ENCODE data around the gene CACNA1B. TPM values are rescaled to one million over a fixed set of nuclear protein-coding genes. Genes with fewer than 3 reads are reported as not detected.

CACNA1B gene
- polyA plus RNA-seq, 1 of the 3 experiments (the other 2 are of a cell fraction) = 0.03 TPM

GRCh38 chr9:137828527-137829259, 48.9 kb upstream of the CACNA1B start:
- Histone ChIP-seq H3K9me3 (no peaks in the 10 kb centered on the region), H3K9ac (no peak overlapping the region), H4K20me1 (ENCODE audit: insufficient read depth) (peaks cover 24% of the 10 kb centered on the region; the same call in 1 of the 2 replicates), H3K79me2 (ENCODE audit: insufficient read depth) (peaks cover 8% of the 10 kb centered on the region; the same call in 1 of the 2 replicates), H3K4me2 (no peak overlapping the region), H3K27ac (ENCODE audit: low read depth in 2 of 2, low read length in 1 of 2) (no peak overlapping the region), H2AFZ (ENCODE audit: low read depth) (no peak overlapping the region), H3K36me3 (replicated peaks in 1 of 2; ENCODE audit: control insufficient read depth in 1 of 2, insufficient read depth in 2 of 2, low read length in 1 of 2) (peaks cover 26 to 58% of the 10 kb centered on the region in 2 experiments), H3K27me3 (ENCODE audit: insufficient read depth) (no peaks in the 10 kb centered on the region), H3K4me3 (ENCODE audit: low read depth in 2 of 2, low read length in 1 of 2) (no peak overlapping the region), H3K4me1 (ENCODE audit: control insufficient read depth in 1 of 2, insufficient read depth in 2 of 2, low read depth in 1 of 2, low read length in 1 of 2) (no peaks in the 10 kb centered on the region; a peak in 1 of 4 replicates), H3F3A (replicated peaks; ENCODE audit: insufficient read depth) (no peaks in the 10 kb centered on the region), H3K9me2 (no peaks in the 10 kb centered on the region)
- TF ChIP-seq RFX5 (IDR thresholded peaks at IDR 0.05; ENCODE audit: low read length) (no peak), SIN3A (IDR thresholded peaks at IDR 0.05; ENCODE audit: borderline replicate concordance, low read depth, low read length) (no peak), REST (IDR thresholded peaks at IDR 0.05; ENCODE audit: low read depth, low read length) (peak; percentile 94), USF2 (IDR thresholded peaks at IDR 0.05; ENCODE audit: borderline replicate concordance, low read depth, low read length) (no peak), IRF3 (IDR thresholded peaks at IDR 0.05; ENCODE audit: low read depth, low read length) (no peak)
- 96% methylated on average over 14 of the region's 21 CpGs for WGBS (ENCODE audit: low lambda C conversion rate)
- DNase-seq = no peak
- CTCF ChIA-PET = interaction anchor here (1.1 kb wide), 1 partner anchor 30 kb away, joined by 4 read pairs; no protein-coding TSS in a partner anchor
- POLR2A ChIA-PET = no interaction called here

DNA sequence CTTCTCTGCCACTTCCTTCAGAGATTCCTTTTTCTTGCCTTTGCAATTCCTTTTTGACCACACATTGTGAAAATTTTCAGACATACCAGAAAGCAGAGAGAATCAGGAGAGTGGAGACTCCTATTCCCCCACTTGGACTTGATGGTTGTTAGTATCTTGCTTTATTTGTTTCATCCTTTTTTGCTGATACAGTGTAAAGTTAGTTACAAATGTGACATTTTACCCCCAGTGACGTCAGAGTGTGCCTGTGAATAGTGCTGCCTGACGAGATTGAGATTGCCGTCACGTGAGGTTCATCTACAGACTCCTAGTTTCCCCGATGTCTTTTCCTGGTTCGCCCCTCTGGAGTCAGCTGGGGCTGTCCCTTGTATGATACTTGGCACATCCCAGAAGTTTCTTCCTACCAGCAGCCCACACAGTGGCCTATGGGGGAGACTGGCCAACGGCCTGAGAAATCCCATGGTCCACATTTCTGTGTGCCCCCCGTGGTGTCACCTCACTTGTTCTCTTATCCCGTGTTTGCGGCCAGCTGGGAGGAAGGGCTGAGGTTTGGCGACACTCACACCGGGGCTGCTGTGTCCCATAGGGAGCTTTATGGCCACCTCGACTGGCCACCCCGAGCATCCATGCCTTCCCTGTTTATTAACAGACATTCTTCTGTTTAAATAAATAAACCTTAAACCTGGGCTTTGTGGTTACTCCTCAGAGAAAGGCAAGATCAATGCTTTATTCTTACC, 48.2 kb upstream of the CACNA1B start:
- H3K4me2 ChIP-seq = no peak overlapping the region
- no peaks in the 10 kb centered on the region for H3F3A ChIP-seq (replicated peaks; ENCODE audit: insufficient read depth)
- WGBS (ENCODE audit: low lambda C conversion rate) = 94% methylated on average over 12 of the region's 14 CpGs
- ChIA-PET CTCF (interaction anchor here (1.1 kb wide), 1 partner anchor 29 kb away, joined by 4 read pairs; no protein-coding TSS in a partner anchor), POLR2A (no interaction called here)
- no peak for DNase-seq
- no peaks in the 10 kb centered on the region for H3K9me2 ChIP-seq
- peaks cover 4% of the 10 kb centered on the region; the same call in 1 of the 2 replicates for H3K79me2 ChIP-seq (ENCODE audit: insufficient read depth)
- no peak overlapping the region for H3K9ac ChIP-seq
- H2AFZ ChIP-seq (ENCODE audit: low read depth) = no peak overlapping the region
- no peaks in the 10 kb centered on the region for H3K27me3 ChIP-seq (ENCODE audit: insufficient read depth)
- peaks cover 18 to 58% of the 10 kb centered on the region in 2 experiments for H3K36me3 ChIP-seq (replicated peaks in 1 of 2; ENCODE audit: control insufficient read depth in 1 of 2, insufficient read depth in 2 of 2, low read length in 1 of 2)
- no peak overlapping the region for H3K27ac ChIP-seq (ENCODE audit: low read depth in 2 of 2, low read length in 1 of 2)
- no peaks in the 10 kb centered on the region; a peak in 1 of 4 replicates for H3K4me1 ChIP-seq (ENCODE audit: control insufficient read depth in 1 of 2, insufficient read depth in 2 of 2, low read depth in 1 of 2, low read length in 1 of 2)
- H4K20me1 ChIP-seq (ENCODE audit: insufficient read depth) = peaks cover 24% of the 10 kb centered on the region; the same call in 1 of the 2 replicates
- H3K9me3 ChIP-seq = no peaks in the 10 kb centered on the region
- TF ChIP-seq SIN3A (IDR thresholded peaks at IDR 0.05; ENCODE audit: borderline replicate concordance, low read depth, low read length) = no peak
- TF ChIP-seq GATA2 (CRISPR knock-in tag; IDR thresholded peaks at IDR 0.05) = no peak
- no peak for TF ChIP-seq RAD21 (IDR thresholded peaks at IDR 0.05; ENCODE audit: low read length)
- no peak for TF ChIP-seq FOXJ3 (CRISPR knock-in tag; IDR thresholded peaks at IDR 0.05)
- no peak overlapping the region for H3K4me3 ChIP-seq (ENCODE audit: low read depth in 2 of 2, low read length in 1 of 2)

Measured in SK-N-SH (cell line).